Left hindlimb (tissue), 1 donor: ENCODE results near the gene TGFBR1.
A peak's percentile ranks its signal among the peaks of the same experiment; 100 is the strongest.

Source experiments
- DNase-seq: peaks from one replicate; pipeline ENCODE4 v3.0.0-alpha.2; 2018

Gene TGFBR1

DNA sequence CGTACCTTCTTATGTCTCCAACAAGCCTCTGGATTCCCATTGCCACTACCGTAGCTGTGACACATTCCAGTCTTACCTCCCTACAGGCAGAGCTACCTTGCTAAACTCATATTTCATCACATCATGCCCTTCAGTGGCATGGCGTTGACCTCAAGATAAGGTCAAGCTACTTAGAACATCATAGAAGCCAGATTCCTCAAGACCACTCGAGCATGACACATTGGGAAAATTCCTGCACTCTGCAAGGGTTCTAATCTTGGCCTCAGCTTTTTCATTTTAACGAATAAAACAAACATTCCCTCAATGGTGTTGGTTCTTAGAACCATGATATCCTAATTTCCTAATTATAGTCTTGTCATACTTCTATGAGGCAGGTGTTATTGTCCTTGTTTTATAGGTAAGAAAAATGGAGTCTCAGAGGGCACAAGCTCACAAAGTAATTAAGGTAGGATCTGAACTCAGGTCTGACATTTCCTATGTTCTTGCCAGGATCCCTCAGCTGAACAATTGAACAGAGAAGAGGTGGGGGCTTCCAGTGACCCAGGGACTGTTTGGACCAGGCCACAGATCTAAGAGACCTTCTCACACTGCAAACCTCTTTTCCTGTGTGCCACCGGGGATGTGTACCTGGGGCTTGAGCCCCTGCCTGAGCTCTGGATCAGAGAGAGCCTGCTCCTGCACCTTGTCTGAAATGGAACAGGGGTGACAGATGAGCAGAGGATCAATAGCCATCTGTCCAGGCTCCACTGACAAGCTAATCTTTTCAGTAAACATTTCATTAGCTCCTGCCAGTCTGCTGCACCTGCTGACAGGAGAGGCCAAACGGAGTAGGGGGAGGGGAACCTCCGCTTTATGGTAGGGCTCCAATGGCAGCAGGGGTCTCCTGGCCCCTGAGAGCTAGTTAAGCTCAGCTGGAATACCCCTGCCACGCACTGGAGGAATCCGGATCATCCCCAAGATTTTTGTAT is 67.5 kb downstream of the TGFBR1 start:
- no peak for DNase-seq

GRCh38 chr9:99173570-99174504 is 68.9 kb downstream of the TGFBR1 start:
- no peak for DNase-seq

DNA sequence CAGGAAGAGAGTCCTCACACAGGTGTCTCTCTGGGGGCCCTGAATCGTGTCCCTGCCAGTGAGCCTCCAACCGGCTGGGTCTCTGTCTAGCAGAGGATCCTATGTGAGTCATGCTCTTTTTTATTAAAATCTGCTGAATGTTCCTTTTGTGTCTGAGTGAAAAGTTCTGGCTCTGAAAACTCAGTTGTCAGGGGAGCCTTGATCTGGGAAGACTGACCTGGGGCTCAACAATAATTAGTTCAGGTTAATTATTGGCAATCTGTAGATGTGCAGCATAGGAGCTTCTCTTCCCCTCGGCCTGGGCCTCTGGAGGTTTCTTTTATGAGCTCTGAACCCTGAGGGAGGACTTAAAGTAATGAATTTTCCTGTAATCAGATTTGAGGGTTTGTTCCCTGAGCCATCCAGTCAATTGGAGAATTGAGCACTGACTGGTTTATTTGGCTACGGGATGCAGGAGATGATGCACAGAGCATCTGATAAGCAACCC is 71.7 kb downstream of the TGFBR1 start:
- DNase-seq, result no peak

DNA sequence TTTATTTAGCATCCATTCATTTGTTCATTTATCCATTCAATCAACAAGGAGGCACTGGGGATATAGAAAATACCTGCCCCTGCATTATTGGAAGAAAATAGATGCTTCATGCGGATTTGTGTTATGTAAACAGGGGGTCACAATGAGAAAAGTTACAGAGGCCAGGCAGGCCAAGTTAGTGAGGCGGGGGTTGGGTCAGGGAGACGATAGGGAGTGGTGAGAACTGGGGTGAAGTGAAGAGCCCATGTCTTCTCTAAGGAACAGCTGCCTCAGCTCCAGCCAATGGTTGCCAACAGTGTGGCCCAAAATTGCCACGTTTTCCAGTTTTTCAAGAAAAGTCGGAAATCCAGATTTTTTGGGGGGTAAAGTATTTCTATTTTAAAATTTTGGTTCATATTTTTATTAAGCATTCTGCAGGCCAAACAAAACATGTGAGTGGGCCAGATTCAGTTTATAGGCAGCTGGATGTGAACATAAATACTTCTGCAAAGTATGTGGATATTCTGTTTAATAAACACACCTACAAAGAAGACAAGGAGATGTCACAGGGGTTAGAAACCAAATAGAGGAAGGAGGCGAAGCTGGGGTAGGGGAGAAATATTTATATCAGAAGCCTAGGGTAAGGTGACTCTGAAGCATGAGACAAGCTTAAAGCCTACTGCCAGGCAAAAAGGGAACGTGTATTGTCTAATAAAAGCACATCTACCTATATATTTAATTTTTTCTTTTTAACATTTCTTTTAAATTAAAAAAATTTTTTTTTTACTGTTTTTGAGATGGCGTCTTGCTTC is 72.9 kb downstream of the TGFBR1 start:
- DNase-seq, result no peak

DNA sequence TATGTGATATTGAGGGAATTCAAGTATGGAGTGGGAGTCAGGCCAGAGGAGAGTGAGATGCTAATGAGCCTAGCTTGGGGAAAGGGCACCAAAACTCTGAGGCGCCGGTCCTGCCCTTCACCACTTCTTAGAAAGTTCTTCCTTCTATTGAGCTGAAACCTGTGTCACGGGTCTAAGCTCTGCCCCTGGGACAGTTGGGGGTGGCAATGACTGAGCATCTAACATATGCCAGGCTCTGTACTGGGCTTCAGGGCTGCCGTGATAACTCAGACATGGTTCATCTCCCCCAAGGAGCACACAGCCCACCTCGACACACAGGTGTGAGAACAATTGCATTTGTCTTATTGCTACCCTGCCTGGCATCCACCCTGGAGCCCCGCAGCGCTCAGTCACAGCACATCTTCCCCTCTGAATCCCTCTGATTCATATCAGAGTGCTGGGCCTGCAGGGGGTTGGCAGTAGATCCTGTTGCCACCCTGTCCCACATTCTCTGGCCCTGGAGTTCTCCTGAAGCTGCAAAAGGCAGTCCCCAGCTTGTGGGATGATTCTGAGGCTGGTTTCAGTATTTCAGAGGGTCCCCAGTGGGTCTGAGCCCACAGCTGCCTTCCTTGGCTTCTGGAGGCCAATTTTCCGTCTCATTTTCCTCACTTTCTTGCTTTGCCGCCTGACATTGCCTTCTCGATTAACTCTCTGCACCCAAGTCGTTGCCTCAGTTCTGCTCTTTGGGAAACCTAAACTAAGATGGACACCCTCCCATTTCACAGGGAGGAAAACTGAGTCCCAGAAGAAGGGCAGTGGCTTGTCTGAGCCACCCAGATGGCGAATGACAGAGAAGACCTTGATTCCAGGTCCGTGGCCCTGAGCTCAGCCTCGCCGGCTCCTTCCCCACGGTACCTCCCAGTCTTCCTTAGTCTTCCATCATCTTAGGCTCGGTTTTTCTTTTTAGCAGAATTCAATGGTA is 74.3 kb downstream of the TGFBR1 start:
- DNase-seq, result no peak

- no peak for DNase-seq
Measured at GRCh38 chr9:99180199-99180598, 75.3 kb downstream of the TGFBR1 start.

DNA sequence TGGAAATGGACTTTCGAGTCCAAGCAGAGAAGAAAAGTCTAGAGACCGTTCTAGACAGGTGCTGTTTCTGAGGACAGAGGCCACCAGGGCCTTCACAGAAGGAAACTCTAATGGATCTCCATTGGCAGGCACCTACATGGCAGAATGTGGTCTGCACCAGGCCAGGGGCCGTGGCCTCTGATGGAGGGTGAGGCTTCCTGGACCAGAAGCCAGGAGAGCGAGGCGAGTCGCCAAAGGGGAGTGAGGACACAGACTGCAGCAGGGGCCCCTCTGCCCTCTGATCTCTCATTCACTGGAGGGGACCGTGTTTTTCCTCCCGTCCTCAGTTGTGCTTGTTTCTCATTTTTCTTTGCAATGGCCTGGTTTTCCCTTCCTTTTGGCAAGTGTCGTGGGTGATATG is 75.7 kb downstream of the TGFBR1 start:
- DNase-seq, result no peak

DNA sequence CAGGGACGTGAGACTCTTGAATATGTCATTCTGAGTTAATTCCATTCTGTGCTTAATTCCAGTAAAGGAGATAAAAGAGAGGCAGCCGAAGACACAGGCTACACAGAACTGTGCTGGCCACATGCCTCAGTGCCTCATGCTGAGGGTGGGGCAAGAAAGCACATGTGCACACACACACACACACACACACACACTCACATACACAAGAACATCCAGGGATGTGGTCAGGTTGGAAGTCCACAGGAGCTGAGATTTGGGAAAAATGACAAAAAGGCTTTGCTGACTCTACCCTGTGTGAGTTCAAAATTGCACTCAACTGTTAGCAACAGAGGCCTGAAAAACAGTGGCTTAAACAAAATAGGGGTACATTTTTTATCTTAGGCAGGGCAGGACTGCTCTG is 76.3 kb downstream of the TGFBR1 start:
- DNase-seq, result no peak

DNA sequence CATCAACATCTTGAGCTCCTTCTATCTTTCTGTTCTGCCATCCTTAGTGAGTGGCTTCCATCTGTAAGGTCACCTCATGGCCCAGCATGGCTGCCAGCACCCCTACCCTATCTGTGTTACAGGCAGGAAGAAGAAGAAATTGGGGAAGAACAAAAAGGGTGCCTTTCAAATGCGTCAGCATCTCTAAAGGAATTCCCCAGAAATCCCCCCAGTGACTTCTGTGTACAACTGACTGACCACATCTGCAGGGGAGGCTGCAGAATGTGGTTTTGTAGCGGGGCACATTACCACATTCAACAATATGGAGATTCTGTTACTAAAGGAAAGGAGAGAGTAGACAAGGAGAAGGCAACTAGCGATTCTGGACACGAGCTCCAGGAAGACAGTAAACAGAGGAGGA is 76.7 kb downstream of the TGFBR1 start:
- DNase-seq, result no peak

- DNase-seq, result no peak
Measured at GRCh38 chr9:99182356-99182755, 77.4 kb downstream of the TGFBR1 start.

DNA sequence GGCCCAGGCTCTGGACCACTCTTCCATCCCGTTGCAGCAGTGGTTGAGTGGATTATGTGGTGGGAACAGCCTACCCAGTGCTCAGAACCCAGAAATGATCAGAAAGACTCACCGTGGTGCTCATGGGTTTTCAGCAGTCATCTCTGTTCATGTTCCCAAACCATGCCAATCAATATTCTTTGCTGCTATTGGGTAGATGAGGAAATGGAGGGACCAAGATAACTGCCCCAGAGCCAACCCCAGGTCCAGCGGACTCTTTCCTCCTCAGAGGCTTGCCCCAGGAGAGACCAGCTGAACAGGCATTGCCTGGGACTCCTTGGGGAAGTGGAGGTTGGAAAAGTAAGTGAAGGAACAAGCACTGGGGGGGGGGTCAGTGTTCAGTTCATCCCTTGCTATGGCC is 78.7 kb downstream of the TGFBR1 start:
- no peak for DNase-seq

GRCh38 chr9:99184110-99184474 is 79.2 kb downstream of the TGFBR1 start:
- no peak for DNase-seq

DNA sequence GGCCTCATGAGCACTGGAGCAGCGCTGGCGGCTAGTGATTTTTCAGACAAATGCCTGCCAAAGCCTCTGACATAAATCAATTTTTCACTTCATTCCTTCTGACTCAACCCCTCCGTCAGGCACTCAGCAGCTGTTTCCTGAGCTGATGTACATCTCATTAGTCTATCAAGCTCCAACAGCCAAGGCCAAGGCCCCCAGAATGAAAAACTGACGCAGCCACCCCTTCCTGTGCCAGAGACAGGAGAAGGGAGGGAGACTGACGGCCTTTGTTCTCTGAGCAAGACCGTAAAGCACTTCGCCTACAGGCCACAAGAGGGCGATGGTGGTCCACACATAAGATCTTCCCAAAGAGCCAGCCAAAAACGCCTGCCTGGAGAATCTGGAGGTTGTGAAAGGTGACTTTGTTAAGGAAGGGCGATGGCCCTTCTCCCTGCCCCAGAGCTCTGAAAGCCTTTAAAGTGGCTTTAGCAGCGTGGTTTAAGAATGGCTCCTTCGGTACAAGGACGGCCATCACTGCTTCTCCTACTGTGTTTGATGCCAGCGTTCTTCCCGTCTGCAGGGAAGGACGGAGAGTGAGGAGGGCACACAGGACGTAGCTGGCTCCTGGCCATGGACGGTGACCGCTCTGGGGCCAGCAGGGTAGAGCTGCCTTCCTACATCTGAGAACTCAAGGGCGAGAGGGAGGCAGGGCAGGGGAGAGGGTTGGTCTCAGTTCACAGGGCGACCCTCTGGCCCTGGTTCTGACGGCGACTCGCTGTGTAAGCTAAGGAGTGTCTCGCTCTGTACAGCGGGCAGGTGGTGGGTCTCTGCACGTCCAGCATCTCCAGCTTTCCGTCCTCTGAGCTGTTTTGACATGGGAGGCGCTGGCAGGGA is 79.8 kb downstream of the TGFBR1 start:
- DNase-seq, result peak; percentile 91

DNA sequence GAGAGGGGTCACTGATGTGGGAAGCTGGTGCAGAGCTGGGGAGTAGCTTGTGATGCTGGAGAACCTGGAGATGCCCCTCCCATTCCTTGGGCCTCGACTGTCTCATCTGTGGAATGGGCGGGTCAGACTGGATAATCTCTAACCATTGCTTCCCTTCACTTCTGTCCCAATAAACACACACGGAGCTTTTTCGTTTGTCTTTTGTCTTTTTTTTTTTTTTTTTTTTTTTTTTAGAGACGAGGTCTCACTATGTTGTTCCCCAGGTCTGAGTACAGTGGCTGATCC is 80.4 kb downstream of the TGFBR1 start:
- DNase-seq, result no peak

DNA sequence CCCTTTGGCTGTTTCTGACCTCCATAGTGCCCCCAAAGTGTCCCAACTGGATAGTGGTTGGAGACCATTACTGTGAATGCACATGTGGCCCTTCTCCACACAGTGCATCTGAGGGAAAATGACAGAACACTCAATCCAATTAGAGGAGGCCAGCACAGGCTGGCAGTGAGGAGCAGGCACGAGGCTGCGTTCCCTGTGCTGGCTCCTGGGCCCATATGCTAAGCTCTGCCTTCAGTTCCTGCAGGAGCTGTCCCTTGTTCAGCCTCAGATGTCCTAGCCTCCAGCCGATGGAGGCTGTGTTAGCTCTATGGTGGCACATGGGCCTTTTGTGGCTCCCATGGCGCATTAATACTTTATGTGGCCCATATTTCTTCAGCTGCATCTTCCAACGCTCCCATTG is 81.0 kb downstream of the TGFBR1 start:
- no peak for DNase-seq

- DNase-seq, result no peak
Measured at GRCh38 chr9:99187311-99187710, 82.4 kb downstream of the TGFBR1 start.

DNA sequence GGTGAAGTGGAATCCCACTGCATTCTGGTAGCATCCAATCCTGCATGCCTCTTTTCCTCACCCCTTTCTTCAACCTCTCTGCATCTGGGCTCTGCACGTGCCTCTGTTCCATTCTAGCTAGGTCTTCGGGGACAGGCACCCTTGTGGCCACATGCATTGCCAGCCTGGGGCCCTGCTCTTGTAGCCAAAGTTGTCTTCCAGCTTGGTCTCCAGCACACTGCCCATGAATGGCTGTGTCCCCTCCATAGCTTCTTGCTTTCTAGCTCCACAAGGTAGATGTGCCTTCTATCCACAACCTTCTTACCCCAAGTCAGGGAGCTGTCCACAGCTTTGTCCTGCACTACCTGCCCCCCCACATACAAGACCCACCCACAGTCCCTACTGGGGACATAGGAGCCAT is 84.3 kb downstream of the TGFBR1 start:
- no peak for DNase-seq

GRCh38 chr9:99189887-99190596 is 85.1 kb downstream of the TGFBR1 start:
- no peak for DNase-seq

DNA sequence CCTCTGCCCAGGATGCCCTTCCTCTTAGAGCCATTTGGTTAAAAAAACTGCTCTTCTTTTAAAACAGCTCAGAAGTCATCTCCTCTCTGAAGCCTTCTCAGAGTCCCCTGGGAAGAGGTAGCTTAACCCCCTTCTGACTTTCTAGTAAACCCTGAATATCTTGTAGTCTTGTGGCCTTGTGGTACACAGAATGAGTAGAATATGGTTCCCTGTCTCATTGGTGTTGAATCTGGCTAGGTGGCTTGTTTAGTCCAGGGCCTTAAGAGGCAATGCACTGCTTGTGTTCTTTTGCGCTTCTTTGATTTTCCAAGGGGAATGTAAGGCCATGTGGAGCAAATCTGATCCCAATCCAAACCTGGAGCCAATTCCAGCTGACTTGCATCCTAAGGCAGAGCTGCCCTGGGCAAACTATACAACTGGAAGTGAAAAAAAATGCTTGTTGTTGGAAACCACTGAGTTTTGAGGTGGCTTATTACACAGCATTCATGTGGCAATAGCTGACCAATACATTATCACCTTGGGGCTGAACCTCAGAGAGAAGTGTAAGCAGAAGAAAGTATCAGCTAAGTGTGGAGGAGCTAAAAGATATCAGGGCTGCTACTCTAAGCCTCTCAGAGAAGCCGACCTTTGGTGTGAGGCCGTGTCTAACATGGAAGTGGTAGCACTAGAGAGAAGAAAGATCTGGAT is 85.8 kb downstream of the TGFBR1 start:
- no peak for DNase-seq
